HFF-Myc (cell line): ENCODE results near the gene OTUD4.

Experiments used
- DNase-seq: peaks from one replicate; pipeline ENCODE4 v3.0.0-alpha.2; 2011; ENCODE audit warnings: low read depth; ENCODE audit errors: extremely low read depth
- H3K4me3 ChIP-seq: replicated peaks from 2 replicates; pipeline ENCODE4 v1.5.1; 2011; ENCODE audit warnings: low read depth, mild to moderate bottlenecking, control low read depth, low read length
- TF ChIP-seq, protein P1 (sequence below): IDR thresholded peaks from 2 replicates; pipeline ENCODE4 v1.5.1; 2012; ENCODE audit warnings: mild to moderate bottlenecking, low read depth, low read length, control low read depth; ENCODE audit errors: missing control alignments

The OTUD4 gene

DNA sequence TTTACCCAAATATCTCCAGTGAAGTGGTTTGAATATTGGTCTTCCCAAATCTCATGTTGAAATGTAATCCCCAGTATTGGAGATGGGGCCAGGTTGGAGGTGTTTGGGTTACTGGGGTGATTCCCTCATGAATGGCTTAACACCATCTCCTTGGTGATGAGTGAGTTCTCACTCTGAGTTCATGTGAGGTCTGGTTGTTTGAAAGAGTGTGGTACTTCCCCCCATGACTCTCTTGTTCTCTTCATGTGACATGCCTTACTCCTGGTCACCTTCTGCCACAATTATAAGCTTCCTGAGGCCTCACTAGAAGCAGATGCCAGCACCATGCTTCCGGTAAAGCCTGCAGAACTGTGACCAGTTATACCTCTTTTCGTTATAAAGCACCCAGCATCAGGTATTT is 32.9 kb upstream of the OTUD4 start:
- H3K4me3 ChIP-seq: no peak overlapping the region
- no peak for DNase-seq
- TF ChIP-seq, protein P1, sequence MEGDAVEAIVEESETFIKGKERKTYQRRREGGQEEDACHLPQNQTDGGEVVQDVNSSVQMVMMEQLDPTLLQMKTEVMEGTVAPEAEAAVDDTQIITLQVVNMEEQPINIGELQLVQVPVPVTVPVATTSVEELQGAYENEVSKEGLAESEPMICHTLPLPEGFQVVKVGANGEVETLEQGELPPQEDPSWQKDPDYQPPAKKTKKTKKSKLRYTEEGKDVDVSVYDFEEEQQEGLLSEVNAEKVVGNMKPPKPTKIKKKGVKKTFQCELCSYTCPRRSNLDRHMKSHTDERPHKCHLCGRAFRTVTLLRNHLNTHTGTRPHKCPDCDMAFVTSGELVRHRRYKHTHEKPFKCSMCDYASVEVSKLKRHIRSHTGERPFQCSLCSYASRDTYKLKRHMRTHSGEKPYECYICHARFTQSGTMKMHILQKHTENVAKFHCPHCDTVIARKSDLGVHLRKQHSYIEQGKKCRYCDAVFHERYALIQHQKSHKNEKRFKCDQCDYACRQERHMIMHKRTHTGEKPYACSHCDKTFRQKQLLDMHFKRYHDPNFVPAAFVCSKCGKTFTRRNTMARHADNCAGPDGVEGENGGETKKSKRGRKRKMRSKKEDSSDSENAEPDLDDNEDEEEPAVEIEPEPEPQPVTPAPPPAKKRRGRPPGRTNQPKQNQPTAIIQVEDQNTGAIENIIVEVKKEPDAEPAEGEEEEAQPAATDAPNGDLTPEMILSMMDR: no peak

DNA sequence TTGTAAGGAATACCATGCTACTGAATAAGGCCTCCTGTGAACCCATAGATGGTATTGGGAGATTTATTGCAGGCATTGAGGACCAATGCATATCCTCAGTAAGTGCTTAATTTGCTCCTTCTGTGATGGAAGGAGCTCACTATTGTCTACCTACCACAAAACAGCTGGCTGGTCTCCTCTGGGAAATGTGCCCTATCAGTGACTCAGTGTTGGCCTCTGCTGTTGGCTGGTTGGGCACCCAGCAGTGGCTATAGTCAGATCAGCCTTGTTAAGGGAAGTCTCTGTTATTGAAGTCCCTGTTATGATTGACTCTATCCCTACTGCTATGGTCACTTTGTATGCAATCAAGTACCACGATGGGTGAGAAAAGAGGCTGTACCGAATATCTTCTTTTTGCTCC is 27.5 kb upstream of the OTUD4 start:
- DNase-seq: no peak
- TF ChIP-seq, protein P1: no peak
- H3K4me3 ChIP-seq: no peak overlapping the region

DNA sequence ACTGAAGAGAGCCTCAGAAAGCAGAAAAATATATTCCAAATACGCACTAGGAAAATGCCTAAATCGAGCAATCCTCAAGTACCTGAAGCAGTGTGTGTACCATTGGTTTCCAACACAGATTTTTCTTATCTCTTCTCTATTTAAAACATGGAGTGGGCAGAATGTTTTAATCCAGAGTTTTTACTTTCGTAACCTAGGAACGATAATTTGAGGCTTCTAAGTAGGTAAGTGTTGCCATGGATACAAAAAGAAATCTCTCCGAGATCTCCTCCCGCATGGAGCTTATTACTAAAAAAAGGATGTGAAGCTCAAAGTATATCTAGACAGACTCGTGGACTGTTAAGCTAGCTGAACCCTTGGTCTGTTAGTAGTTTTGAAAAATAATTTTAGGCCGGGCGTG is 23.0 kb upstream of the OTUD4 start:
- H3K4me3 ChIP-seq: no peak overlapping the region
- TF ChIP-seq, protein P1: no peak
- no peak for DNase-seq

DNA sequence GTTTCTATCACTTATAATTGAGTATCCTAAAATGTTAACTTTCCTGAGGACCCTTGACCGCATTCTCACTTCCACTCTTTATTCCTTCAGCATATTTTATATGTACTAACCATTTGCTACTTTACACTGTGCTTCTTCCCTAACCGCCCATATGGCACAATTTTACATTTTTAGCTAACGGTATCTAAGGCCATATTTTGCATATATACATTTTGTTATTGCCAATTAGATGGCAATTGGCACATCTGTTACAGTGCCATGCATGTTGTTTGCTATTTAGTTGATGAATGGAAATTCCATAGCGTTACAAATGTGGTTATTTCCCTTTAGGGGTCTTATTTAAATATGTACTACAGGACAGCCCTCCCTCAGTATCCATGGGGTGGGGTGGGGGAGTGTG is 20.0 kb upstream of the OTUD4 start:
- TF ChIP-seq, protein P1: no peak
- no peak for DNase-seq
- H3K4me3 ChIP-seq: no peak overlapping the region

DNA sequence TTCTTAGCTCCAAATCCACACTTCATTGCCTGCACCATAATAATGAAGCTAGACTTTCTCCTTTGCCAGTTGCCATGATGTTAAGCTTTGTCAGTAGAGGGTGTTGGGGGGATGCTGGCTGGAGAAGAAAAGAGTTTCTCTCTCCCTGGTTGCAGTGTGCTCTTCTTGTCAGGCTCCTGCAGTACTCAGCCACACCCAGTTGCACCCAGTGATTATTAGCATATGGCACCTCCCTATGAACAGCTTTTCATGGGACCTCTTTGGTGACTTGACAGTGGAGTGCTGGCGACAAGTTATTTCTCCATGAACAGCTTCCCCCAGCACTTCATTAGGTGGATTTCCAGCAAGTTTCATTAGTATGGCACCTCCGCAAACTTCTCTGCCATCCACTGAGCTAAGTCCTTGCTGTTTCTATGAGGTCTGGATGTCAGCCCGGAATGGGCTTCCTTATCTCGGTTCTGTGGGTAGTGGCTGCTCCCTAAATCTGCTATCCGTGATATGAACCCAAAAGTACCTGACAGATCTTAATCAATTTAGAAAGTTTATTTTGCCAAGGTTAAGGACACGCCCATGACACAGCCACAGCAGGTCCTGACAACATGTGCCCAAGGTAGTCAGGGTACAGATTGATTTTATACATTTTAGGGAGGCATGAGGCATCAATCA is 18.8 kb upstream of the OTUD4 start:
- no peak overlapping the region for H3K4me3 ChIP-seq
- DNase-seq: no peak
- TF ChIP-seq, protein P1: no peak

DNA sequence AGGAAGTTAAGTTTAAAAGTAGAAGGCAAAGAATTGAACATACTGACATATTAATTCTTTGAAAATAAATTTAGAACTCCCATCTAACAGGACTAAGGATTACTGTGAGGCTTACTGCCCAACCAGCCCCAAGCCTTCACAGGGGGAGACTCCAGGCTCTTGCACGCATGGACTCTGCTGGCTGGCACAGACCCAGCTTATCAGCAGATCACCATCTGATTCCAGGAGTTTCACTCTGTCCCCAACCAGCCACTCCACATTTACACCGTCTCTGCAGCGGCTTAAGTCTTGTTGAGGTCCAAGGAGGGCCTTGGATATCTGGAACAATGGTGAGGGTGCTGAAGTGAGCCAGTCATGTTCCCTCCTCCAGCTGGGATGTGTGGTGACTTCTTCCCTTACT is 16.4 kb upstream of the OTUD4 start:
- TF ChIP-seq, protein P1: no peak
- no peak overlapping the region for H3K4me3 ChIP-seq
- no peak for DNase-seq
